NB4 (cell line): Measurements from ENCODE around the gene COA1.

Experiments
- DNase-seq: peaks from one replicate; pipeline ENCODE4 v3.0.0; 2010; ENCODE audit warnings: low read depth
- H3K4me3 ChIP-seq: one replicate; pipeline ENCODE4 v1.5.1; 2011; ENCODE audit warnings: mild to moderate bottlenecking, low read depth, low read length, moderate library complexity
- CTCF ChIP-seq: IDR thresholded peaks from one replicate; pipeline ENCODE4 v1.5.1; 2012; ENCODE audit warnings: low read depth, low read length
- MYC ChIP-seq: IDR thresholded peaks from 2 replicates; pipeline ENCODE4 v1.6.1; 2011; ENCODE audit warnings: low read depth, low read length
- POLR2A ChIP-seq: IDR thresholded peaks from 2 replicates; pipeline ENCODE4 v1.6.1; 2011; ENCODE audit warnings: mild to moderate bottlenecking; ENCODE audit not compliant: insufficient read length; ENCODE audit errors: extremely low read depth
- TF ChIP-seq, protein P1 (sequence below): IDR thresholded peaks from 2 replicates; pipeline ENCODE4 v1.6.1; 2011; ENCODE audit warnings: low read depth, low read length

COA1 gene

DNA sequence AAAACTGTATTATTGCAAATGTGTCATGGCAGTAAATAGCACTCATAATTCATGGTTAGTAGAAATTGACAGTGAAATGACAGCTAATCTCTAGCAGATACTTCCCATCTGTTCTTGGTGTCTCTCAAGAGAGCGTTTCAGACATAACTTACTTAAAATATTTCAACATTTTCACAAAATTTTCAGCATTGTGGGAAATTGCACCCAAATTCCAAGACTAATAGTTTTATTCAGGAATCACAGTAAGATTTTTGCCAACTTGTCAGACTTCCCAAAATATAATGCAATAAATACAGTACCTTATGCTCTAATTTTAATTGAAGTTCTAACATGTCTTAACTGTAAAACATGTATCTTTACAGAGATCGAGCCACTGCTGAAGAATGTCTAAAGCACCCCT is 105.2 kb downstream of the COA1 start:
- H3K4me3 ChIP-seq = no peak overlapping the region
- no peak for DNase-seq
- TF ChIP-seq CTCF = no peak

DNA sequence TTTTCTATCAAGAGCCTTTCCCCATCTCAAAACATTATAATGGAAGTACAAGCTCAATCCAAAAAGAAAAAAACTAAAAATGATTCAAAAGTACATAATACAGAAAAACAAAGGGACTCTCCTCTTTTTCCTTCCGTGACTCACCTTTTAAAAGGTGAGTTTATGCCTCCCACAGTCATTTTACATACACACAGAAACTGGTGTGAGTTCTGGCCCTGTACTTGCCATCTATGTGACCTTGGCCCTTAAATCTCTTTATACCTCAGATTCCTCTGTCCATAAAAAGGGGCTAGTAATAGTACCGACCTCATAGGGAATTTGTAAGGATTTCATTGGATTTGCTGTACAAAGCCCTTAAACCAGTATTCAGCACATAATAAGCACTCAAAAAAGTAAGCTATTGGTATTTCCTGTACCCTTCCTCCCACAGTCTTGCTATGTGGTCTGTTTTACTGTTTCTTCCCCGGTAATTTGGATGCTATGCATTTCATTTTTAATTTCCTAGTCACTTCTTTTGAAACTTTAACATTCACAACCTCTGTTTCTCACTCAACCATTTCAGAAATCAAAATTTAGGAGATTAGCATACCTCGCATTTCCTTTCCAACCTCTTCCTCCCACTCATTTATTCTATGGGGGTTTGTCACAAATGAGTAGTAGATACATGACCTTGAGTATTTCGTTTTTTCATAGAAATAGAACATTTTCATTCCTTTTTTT is 107.4 kb downstream of the COA1 start:
- no peak overlapping the region for H3K4me3 ChIP-seq
- no peak for DNase-seq
- TF ChIP-seq, protein P1, sequence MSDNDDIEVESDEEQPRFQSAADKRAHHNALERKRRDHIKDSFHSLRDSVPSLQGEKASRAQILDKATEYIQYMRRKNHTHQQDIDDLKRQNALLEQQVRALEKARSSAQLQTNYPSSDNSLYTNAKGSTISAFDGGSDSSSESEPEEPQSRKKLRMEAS = no peak
- no peak for TF ChIP-seq CTCF
- TF ChIP-seq MYC = no peak
- no peak for TF ChIP-seq POLR2A

DNA sequence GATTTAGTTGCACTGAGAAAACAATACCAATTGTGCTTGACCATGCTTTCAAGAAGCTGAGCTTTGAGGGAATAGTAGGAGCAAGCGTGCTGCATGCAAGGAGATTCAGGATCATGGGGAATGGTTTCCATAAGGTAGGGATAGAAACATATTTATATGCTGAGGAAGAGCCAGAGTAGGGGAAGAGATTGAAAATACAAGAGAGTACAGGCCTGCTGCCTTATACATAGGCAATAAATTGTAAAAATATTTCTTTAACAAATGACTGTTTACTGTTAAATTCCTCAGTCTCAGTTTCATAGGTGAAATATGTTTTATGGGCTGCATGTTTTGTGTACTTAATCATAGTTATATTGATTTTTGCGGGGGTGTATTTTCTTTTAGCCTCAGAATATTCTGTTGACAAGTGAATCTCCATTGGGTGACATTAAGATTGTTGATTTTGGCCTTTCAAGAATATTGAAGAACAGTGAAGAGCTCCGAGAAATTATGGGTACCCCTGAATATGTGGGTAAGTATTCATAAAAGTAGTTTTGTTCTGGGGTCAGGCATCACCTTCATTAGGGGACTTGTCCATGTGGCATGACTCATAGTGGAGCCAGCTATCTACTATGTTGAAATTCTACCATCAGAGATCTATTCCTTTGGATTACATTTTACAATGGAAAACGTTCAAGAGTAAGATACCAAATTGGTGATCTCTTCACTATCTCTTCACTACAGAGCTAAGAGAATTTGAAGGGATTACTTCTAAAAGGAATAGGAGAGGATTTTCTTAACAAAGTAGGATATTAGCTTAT is 109.9 kb downstream of the COA1 start:
- TF ChIP-seq POLR2A = no peak
- no peak for DNase-seq
- no peak overlapping the region for H3K4me3 ChIP-seq

DNA sequence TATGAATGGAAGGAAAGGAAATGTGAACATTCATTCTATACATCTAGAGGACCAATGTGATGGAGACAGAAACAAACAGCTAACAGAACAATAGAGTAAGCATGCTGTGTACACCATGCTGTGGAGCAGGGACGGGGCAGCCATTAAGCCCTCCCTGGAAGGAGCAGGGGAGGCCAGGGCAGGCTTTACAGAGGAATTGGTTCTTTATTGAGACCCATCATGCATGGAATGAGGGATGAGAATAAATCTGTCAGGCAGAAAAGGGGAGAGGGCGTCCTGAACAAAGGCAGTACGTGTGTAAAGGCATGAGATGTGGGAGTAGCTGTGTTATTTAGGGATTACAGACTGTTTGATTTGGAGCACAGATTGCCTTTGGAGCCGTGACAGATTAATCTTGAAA is 111.2 kb downstream of the COA1 start:
- no peak overlapping the region for H3K4me3 ChIP-seq
- DNase-seq = no peak
- TF ChIP-seq POLR2A (no peak), CTCF (no peak), MYC (no peak)
- TF ChIP-seq, protein P1 = no peak

- no peak overlapping the region for H3K4me3 ChIP-seq
- no peak for DNase-seq
- TF ChIP-seq, protein P1 = no peak
- TF ChIP-seq CTCF (no peak), MYC (no peak), POLR2A (no peak)
Measured at GRCh38 chr7:43616977-43617376, 112.3 kb downstream of the COA1 start.

- no peak overlapping the region for H3K4me3 ChIP-seq
- no peak for DNase-seq
- TF ChIP-seq, protein P1 = no peak
- no peak for TF ChIP-seq MYC
- TF ChIP-seq CTCF = no peak
- no peak for TF ChIP-seq POLR2A
Measured at GRCh38 chr7:43615558-43616145, 113.7 kb downstream of the COA1 start.
